HepG2 (cell line): Measurements from ENCODE around the gene SNAP91.

Experiments
- GPN1 ChIP-seq: sonication (generic); formaldehyde crosslinking; IDR thresholded peaks from 2 replicates; pipeline ENCODE4 v1.5.1; 2020; ENCODE audit warnings: missing genetic modification reagents, borderline replicate concordance
- JUN ChIP-seq: sonication (generic); formaldehyde crosslinking; IDR thresholded peaks from 2 replicates; pipeline ENCODE4 v1.4.0; 2020; ENCODE audit warnings: mild to moderate bottlenecking, missing genetic modification reagents
- SMAD3 ChIP-seq: sonication (generic); formaldehyde crosslinking; IDR thresholded peaks from 2 replicates; pipeline ENCODE4 v1.4.0; 2020; ENCODE audit warnings: missing genetic modification reagents
- ZNF124 ChIP-seq: sonication (generic); formaldehyde crosslinking; IDR thresholded peaks from 2 replicates; pipeline ENCODE4 v1.4.0; 2020; ENCODE audit warnings: missing genetic modification reagents
- ZNF331 ChIP-seq: sonication (generic); formaldehyde crosslinking; IDR thresholded peaks from 2 replicates; pipeline ENCODE4 v1.4.0; 2020; ENCODE audit warnings: missing genetic modification reagents
- ZNF841 ChIP-seq: sonication (generic); formaldehyde crosslinking; IDR thresholded peaks from 2 replicates; pipeline ENCODE4 v1.8.1; 2023; ENCODE audit warnings: missing genetic modification reagents, borderline replicate concordance
- TF ChIP-seq, protein P1 (sequence below): sonication (generic); formaldehyde crosslinking; IDR thresholded peaks from 2 replicates; pipeline ENCODE4 v1.4.0; 2020; ENCODE audit warnings: missing genetic modification reagents
- TF ChIP-seq, protein P2 (sequence below): sonication (generic); formaldehyde crosslinking; IDR thresholded peaks from 2 replicates; pipeline ENCODE4 v1.4.0; 2020; ENCODE audit warnings: missing genetic modification reagents, mild to moderate bottlenecking, borderline replicate concordance

DNA sequence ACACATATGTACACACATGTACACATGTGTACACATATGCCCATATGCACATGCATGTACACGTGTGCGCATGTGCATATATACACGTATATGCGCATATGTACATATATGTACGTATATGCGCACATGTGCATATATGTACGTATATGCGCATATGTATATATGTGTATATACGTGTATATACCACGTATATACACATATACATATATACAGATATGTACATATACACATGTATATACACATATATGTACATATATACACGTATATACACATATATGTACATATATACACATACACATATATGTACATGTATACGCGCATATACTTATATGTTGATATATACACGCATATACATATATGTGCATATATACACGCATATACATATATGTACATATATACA, 8.9 kb upstream of the SNAP91 start:
- TF ChIP-seq ZNF841 = no peak
- TF ChIP-seq ZNF124 (CRISPR knock-in tag) = no peak
- TF ChIP-seq, protein P1, sequence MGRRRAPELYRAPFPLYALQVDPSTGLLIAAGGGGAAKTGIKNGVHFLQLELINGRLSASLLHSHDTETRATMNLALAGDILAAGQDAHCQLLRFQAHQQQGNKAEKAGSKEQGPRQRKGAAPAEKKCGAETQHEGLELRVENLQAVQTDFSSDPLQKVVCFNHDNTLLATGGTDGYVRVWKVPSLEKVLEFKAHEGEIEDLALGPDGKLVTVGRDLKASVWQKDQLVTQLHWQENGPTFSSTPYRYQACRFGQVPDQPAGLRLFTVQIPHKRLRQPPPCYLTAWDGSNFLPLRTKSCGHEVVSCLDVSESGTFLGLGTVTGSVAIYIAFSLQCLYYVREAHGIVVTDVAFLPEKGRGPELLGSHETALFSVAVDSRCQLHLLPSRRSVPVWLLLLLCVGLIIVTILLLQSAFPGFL (CRISPR knock-in tag) = no peak
- TF ChIP-seq, protein P2, sequence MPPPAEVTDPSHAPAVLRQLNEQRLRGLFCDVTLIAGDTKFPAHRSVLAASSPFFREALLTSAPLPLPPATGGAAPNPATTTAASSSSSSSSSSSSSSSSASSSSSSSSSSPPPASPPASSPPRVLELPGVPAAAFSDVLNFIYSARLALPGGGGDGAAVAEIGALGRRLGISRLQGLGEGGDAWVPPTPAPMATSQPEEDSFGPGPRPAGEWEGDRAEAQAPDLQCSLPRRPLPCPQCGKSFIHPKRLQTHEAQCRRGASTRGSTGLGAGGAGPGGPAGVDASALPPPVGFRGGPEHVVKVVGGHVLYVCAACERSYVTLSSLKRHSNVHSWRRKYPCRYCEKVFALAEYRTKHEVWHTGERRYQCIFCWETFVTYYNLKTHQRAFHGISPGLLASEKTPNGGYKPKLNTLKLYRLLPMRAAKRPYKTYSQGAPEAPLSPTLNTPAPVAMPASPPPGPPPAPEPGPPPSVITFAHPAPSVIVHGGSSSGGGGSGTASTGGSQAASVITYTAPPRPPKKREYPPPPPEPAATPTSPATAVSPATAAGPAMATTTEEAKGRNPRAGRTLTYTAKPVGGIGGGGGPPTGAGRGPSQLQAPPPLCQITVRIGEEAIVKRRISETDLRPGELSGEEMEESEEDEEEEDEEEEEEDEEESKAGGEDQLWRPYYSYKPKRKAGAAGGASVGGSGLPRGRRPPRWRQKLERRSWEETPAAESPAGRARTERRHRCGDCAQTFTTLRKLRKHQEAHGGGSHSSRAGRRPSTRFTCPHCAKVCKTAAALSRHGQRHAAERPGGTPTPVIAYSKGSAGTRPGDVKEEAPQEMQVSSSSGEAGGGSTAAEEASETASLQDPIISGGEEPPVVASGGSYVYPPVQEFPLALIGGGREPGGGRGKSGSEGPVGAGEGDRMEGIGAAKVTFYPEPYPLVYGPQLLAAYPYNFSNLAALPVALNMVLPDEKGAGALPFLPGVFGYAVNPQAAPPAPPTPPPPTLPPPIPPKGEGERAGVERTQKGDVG (CRISPR knock-in tag) = no peak
- no peak for TF ChIP-seq ZNF331 (CRISPR knock-in tag)
- TF ChIP-seq SMAD3 (CRISPR knock-in tag) = no peak
- TF ChIP-seq JUN (CRISPR knock-in tag) = no peak
- TF ChIP-seq GPN1 = no peak
